SH-SY5Y (cell line): ENCODE data around the gene DPM2.

Experiments
- GATA2 ChIP-seq: IDR thresholded peaks from 2 replicates; pipeline ENCODE4 v1.6.1; 2011; ENCODE audit warnings: mild to moderate bottlenecking, low read depth, low read length
- GATA3 ChIP-seq: IDR thresholded peaks from 2 replicates; pipeline ENCODE4 v1.6.1; 2011; ENCODE audit warnings: low read depth, mild to moderate bottlenecking, low read length, moderate library complexity

- TF ChIP-seq GATA3 (no peak), GATA2 (no peak)
These were observed 38.0 kb upstream of the DPM2 start for GRCh38 chr9:127975376-127976315.
